Stimulated activated naive CD8-positive, alpha-beta T cell treated with anti-CD3 and anti-CD28 coated beads, Interleukin-15, Interleukin-2, amounts not matched to agents 100 U/mL and 50 U/mL, for 24 hours (primary cell): Measurements from ENCODE around the gene UBXN6.

Source experiments
- ATAC-seq: fragments of 150-1000 bp; cut with Tn5 transposase; one replicate; pipeline ENCODE4 v1.10.0; 2021
- DNase-seq: peaks from one replicate; pipeline ENCODE4 v3.0.0; 2021

Gene UBXN6

GRCh38 chr19:4403005-4403761, 54.4 kb downstream of the UBXN6 start:
- DNase-seq (no peak), ATAC-seq (no peak)

- peak; percentile 99 for DNase-seq
- ATAC-seq: peak; percentile 95
Measured at GRCh38 chr19:4402171-4403004, 55.2 kb downstream of the UBXN6 start, which contains the start of gene CHAF1A. Gene CHAF1A (plus strand): TSS chr19:4402640. CDS start chr19:4402763, 123 bp downstream.

- DNase-seq: no peak
- no peak for ATAC-seq
Measured at GRCh38 chr19:4401769-4402170, 55.8 kb downstream of the UBXN6 start.

GRCh38 chr19:4400135-4400936, 57.3 kb downstream of the UBXN6 start, which contains the start of gene SH3GL1:
Gene SH3GL1 (minus strand): TSS chr19:4400547. CDS start chr19:4400368, 179 bp downstream.
- DNase-seq (peak; percentile 93), ATAC-seq (peak; percentile 77)

- no peak for DNase-seq
Measured at GRCh38 chr19:4399812-4400134, 57.8 kb downstream of the UBXN6 start.

GRCh38 chr19:4396949-4397783, 60.4 kb downstream of the UBXN6 start:
- no peak for DNase-seq
- no peak for ATAC-seq

More at GRCh38 chr19:4399812-4400134, 57.8 kb downstream of the UBXN6 start:
- ATAC-seq: peak; percentile 1
